Measurements from ENCODE around the gene ABCA4.
"Not testable (repeated sequence)": the region's sequence is repeated elsewhere in the genome, so short reads cannot be mapped to it uniquely, and the experiment has no call there.

DNA sequence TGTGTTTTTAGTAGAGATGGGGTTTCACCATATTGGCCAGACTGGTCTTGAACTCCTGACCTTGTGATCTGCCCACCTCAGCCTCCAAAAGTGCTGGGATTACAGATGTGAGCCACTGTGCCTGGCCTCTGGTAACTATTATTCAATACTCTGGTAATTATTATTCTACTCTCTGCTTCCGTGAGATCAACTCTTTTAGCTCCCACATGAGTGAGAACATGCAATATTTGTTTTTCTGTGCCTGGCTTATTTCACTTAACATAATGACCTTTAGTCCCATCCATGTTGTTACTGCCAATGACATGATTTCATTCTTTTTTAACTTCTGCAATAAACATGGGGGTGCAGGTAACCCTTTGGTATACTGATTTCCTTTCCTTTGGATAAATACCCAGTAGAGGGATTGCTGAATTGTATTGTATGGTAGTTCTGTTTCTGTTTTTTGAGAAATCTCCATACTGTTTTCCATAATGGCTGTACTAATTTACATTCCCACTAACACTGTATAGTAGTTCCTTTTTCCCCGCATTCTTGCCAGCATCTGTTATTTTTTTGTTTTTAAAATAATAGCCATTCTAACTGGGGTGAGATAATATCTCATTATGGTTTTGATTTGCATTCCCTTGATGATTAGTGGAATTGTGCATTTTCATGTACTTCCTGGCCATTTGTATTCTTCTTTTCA, 173.8 kb downstream of the ABCA4 start:
- not testable (repeated sequence) for TF ChIP-seq POLR2A (IDR thresholded peaks at IDR 0.05; ENCODE audit: low read length); GATA1 (IDR thresholded peaks at IDR 0.05; ENCODE audit: low read depth, low read length)
